GM23338 (cell line): ENCODE results near the gene GABRQ.

ENCODE experiments used
- ETS1 ChIP-seq: IDR thresholded peaks from 2 replicates; pipeline ENCODE4 v1.6.1; 2016; ENCODE audit warnings: antibody characterized with exemption
- EZH2 ChIP-seq: fragments of 200-600 bp; sonication (generic); IDR thresholded peaks from one replicate; pipeline ENCODE4 v1.8.0; 2017; ENCODE audit warnings: antibody characterized with exemption, mild to moderate bottlenecking, low read depth; ENCODE audit not compliant: unreplicated experiment
- TF ChIP-seq, protein P1 (sequence below): IDR thresholded peaks from one replicate; pipeline ENCODE4 v1.6.1; 2018; ENCODE audit warnings: antibody characterized with exemption; ENCODE audit not compliant: unreplicated experiment
- TF ChIP-seq, protein P2 (sequence below), 2 experiments: fragments of 200-600 bp in 1 of 2; sonication (generic) in 1 of 2; conservative IDR thresholded peaks; 2 replicates each; pipeline versions ENCODE4 v1.5.1 to v1.6.1; 2016 to 2017; ENCODE audit warnings: antibody characterized with exemption in 2 of 2, low read depth in 2 of 2, mild to moderate bottlenecking in 2 of 2, moderate library complexity in 1 of 2

DNA sequence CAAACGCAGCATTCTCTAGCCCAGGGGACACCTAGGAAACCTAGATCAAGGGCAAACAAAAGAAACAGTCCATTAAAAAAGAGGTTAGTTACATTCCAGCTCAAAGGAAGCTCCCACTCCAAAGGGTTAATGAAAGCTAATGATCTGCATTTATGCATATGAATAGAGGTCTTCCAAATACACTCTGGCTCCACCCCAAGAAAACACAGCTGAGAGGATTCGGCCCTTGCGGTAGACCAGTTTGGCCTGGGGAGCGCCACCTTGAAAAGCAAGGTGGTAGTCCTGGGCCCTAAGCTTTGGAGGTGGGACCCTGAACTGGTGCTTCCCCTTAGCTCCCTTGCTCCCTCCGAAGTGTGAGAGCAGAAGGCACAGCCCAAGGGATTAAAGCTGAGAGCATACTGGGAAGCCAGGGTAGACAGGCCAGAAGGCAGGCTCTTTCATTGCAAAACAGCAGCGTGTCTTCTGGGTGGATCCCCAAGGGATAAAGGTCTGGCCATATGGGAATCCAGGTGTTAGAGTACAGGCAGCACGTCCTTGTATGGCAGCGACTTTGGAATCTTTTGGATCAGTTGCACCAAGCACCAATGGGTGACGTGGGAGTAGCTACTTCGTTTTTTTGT lies 3.7 kb downstream of the GABRQ start:
- TF ChIP-seq, protein P1, sequence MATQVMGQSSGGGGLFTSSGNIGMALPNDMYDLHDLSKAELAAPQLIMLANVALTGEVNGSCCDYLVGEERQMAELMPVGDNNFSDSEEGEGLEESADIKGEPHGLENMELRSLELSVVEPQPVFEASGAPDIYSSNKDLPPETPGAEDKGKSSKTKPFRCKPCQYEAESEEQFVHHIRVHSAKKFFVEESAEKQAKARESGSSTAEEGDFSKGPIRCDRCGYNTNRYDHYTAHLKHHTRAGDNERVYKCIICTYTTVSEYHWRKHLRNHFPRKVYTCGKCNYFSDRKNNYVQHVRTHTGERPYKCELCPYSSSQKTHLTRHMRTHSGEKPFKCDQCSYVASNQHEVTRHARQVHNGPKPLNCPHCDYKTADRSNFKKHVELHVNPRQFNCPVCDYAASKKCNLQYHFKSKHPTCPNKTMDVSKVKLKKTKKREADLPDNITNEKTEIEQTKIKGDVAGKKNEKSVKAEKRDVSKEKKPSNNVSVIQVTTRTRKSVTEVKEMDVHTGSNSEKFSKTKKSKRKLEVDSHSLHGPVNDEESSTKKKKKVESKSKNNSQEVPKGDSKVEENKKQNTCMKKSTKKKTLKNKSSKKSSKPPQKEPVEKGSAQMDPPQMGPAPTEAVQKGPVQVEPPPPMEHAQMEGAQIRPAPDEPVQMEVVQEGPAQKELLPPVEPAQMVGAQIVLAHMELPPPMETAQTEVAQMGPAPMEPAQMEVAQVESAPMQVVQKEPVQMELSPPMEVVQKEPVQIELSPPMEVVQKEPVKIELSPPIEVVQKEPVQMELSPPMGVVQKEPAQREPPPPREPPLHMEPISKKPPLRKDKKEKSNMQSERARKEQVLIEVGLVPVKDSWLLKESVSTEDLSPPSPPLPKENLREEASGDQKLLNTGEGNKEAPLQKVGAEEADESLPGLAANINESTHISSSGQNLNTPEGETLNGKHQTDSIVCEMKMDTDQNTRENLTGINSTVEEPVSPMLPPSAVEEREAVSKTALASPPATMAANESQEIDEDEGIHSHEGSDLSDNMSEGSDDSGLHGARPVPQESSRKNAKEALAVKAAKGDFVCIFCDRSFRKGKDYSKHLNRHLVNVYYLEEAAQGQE: no peak
- TF ChIP-seq, protein P2, sequence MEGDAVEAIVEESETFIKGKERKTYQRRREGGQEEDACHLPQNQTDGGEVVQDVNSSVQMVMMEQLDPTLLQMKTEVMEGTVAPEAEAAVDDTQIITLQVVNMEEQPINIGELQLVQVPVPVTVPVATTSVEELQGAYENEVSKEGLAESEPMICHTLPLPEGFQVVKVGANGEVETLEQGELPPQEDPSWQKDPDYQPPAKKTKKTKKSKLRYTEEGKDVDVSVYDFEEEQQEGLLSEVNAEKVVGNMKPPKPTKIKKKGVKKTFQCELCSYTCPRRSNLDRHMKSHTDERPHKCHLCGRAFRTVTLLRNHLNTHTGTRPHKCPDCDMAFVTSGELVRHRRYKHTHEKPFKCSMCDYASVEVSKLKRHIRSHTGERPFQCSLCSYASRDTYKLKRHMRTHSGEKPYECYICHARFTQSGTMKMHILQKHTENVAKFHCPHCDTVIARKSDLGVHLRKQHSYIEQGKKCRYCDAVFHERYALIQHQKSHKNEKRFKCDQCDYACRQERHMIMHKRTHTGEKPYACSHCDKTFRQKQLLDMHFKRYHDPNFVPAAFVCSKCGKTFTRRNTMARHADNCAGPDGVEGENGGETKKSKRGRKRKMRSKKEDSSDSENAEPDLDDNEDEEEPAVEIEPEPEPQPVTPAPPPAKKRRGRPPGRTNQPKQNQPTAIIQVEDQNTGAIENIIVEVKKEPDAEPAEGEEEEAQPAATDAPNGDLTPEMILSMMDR (conservative IDR thresholded peaks at IDR 0.05; ENCODE audit: low read depth in 2 of 2): no peak
- TF ChIP-seq ETS1 (no peak), EZH2 (no peak)
